IMR-90 (cell line): ENCODE measurements around the gene CABP2. TPM values are rescaled to one million over a fixed set of nuclear protein-coding genes. Genes with fewer than 3 reads are reported as not detected.

ENCODE experiments used
- ATAC-seq: fragments of 200-7000 bp; cut with Tn5 transposase; 2 replicates; pipeline ENCODE4 v1.9.1; 2020; ENCODE audit warnings: low read depth, mild to moderate bottlenecking, moderate library complexity
- BruUV-seq: library from RNA; stranded (reverse); fragments of 400-500 nt; replicated peaks from 2 replicates; lab custom pipeline; 2021; lab: Mats Ljungman, UMichigan
- CTCF ChIA-PET: fragments of 300-600 bp; formaldehyde crosslinking; extraction: SDS; loops from one replicate; lab custom pipeline; 2021; ENCODE audit warnings: antibody characterized with exemption; lab: Yijun Ruan, JAX
- POLR2A ChIA-PET: fragments of 300-600 bp; sonication (Branson Sonifier 250); formaldehyde crosslinking; loops from one replicate; lab custom pipeline; 2022; ENCODE audit warnings: antibody characterized with exemption; ENCODE audit not compliant: unreplicated experiment; lab: Charles Lee
- DNase-seq: peaks from one replicate; pipeline ENCODE4 v3.0.0; 2013
- H2AFZ ChIP-seq: replicated peaks from 2 replicates; pipeline ENCODE3; 2013; ENCODE audit warnings: low read length, mild to moderate bottlenecking; ENCODE audit not compliant: poor library complexity
- H2AK5ac ChIP-seq: 2 replicates; pipeline ENCODE4 v1.6.1; 2013; ENCODE audit warnings: low read depth, low read length, inconsistent platforms
- H2AK9ac ChIP-seq: replicated peaks from 2 replicates; pipeline ENCODE3; 2013; ENCODE audit warnings: mild to moderate bottlenecking, low read depth, low read length, moderate library complexity; ENCODE audit not compliant: poor library complexity
- H2BK120ac ChIP-seq: 2 replicates; pipeline ENCODE4 v1.6.1; 2013; ENCODE audit warnings: low read depth, low read length, inconsistent platforms
- H2BK15ac ChIP-seq: 3 replicates; pipeline ENCODE4 v1.6.1; 2013; ENCODE audit warnings: low read depth, low read length, inconsistent platforms
- H2BK20ac ChIP-seq: 2 replicates; pipeline ENCODE4 v1.6.1; 2013; ENCODE audit warnings: low read depth, mild to moderate bottlenecking, inconsistent platforms, low read length, moderate library complexity
- H2BK5ac ChIP-seq: 2 replicates; pipeline ENCODE4 v1.6.1; 2013; ENCODE audit warnings: mild to moderate bottlenecking, low read depth, low read length, inconsistent platforms; ENCODE audit not compliant: poor library complexity, severe bottlenecking
- H3K14ac ChIP-seq: replicated peaks from 2 replicates; pipeline ENCODE4 v1.6.1; 2013; ENCODE audit warnings: low read depth, low read length, inconsistent platforms
- H3K18ac ChIP-seq: 2 replicates; pipeline ENCODE4 v1.6.1; 2013; ENCODE audit warnings: low read depth, low read length, control low read depth
- H3K23ac ChIP-seq: 2 replicates; pipeline ENCODE4 v1.6.1; 2013; ENCODE audit warnings: low read depth, low read length, inconsistent platforms
- H3K27ac ChIP-seq: 2 replicates; pipeline ENCODE4 v1.5.1; 2013; ENCODE audit warnings: mild to moderate bottlenecking, control low read depth, low read length; ENCODE audit not compliant: insufficient read depth
- H3K27me3 ChIP-seq: 2 replicates; pipeline ENCODE4 v1.6.1; 2013; ENCODE audit warnings: low read length; ENCODE audit not compliant: control insufficient read depth, insufficient read depth
- H3K36me3 ChIP-seq: 2 replicates; pipeline ENCODE4 v1.6.1; 2013; ENCODE audit warnings: low read length, mixed read lengths; ENCODE audit not compliant: control insufficient read depth, insufficient read depth
- H3K4ac ChIP-seq: 2 replicates; pipeline ENCODE4 v1.6.1; 2013; ENCODE audit warnings: low read depth, low read length, inconsistent platforms
- H3K4me1 ChIP-seq: 2 replicates; pipeline ENCODE4 v1.6.1; 2013; ENCODE audit warnings: low read length, mixed read lengths; ENCODE audit not compliant: control insufficient read depth, insufficient read depth
- H3K4me2 ChIP-seq: 2 replicates; pipeline ENCODE4 v1.6.1; 2013; ENCODE audit warnings: low read depth, mild to moderate bottlenecking, control low read depth, low read length, moderate library complexity
- H3K4me3 ChIP-seq: 2 replicates; pipeline ENCODE4 v1.5.1; 2013; ENCODE audit warnings: low read depth, mild to moderate bottlenecking, control low read depth, low read length, moderate library complexity; ENCODE audit not compliant: insufficient read depth
- H3K56ac ChIP-seq: 2 replicates; pipeline ENCODE4 v1.6.1; 2013; ENCODE audit warnings: low read length, inconsistent platforms; ENCODE audit not compliant: insufficient read depth; ENCODE audit errors: extremely low read depth
- H3K79me1 ChIP-seq, 2 experiments: 2 replicates each; pipeline ENCODE4 v1.6.1; 2013; ENCODE audit warnings: low read length in 2 of 2, inconsistent platforms in 1 of 2, low read depth in 1 of 2
- H3K9ac ChIP-seq: 2 replicates; pipeline ENCODE4 v1.6.1; 2013; ENCODE audit warnings: low read depth, low read length, control low read depth
- H3K9me1 ChIP-seq: 2 replicates; pipeline ENCODE4 v1.6.1; 2013; ENCODE audit warnings: low read length, inconsistent platforms; ENCODE audit not compliant: insufficient read depth
- H3K9me3 ChIP-seq: 2 replicates; pipeline ENCODE4 v1.6.1; 2013; ENCODE audit warnings: low read length; ENCODE audit not compliant: control insufficient read depth, insufficient read depth
- H4K20me1 ChIP-seq: 2 replicates; pipeline ENCODE4 v1.6.1; 2013; ENCODE audit warnings: low read length, inconsistent platforms; ENCODE audit not compliant: insufficient read depth
- H4K5ac ChIP-seq: 2 replicates; pipeline ENCODE4 v1.6.1; 2013; ENCODE audit warnings: mild to moderate bottlenecking, low read depth, low read length, control low read depth
- H4K8ac ChIP-seq, 2 experiments: 2 replicates each; pipeline ENCODE4 v1.6.1; 2013; ENCODE audit warnings: low read depth in 2 of 2, low read length in 2 of 2, control low read depth in 1 of 2, inconsistent platforms in 1 of 2
- H4K91ac ChIP-seq: 2 replicates; pipeline ENCODE4 v1.6.1; 2013; ENCODE audit warnings: low read depth, low read length, inconsistent platforms; ENCODE audit not compliant: insufficient read depth
- BHLHE40 ChIP-seq: fragments of 150-350 bp; IDR thresholded peaks from 2 replicates; pipeline ENCODE4 v1.6.1; 2016; ENCODE audit warnings: mild to moderate bottlenecking, low read depth, low read length
- CEBPB ChIP-seq: IDR thresholded peaks from 2 replicates; pipeline ENCODE4 v1.6.1; 2012; ENCODE audit warnings: low read depth, low read length, improper control_type of control experiment
- CHD1 ChIP-seq: IDR thresholded peaks from 2 replicates; pipeline ENCODE4 v1.6.1; 2012; ENCODE audit warnings: low read depth, low read length, improper control_type of control experiment
- CTCF ChIP-seq: conservative IDR thresholded peaks from 2 replicates; pipeline ENCODE4 v1.5.1; 2012; ENCODE audit warnings: mild to moderate bottlenecking, low read depth, low read length, improper control_type of control experiment
- ELK1 ChIP-seq: fragments of 150-350 bp; IDR thresholded peaks from 2 replicates; pipeline ENCODE4 v1.6.1; 2016; ENCODE audit warnings: low read depth, mild to moderate bottlenecking, low read length, moderate library complexity, borderline replicate concordance
- FOS ChIP-seq: fragments of 150-350 bp; IDR thresholded peaks from 2 replicates; pipeline ENCODE4 v1.6.1; 2016; ENCODE audit warnings: low read depth, low read length
- MAFK ChIP-seq: IDR thresholded peaks from 2 replicates; pipeline ENCODE4 v1.6.1; 2012; ENCODE audit warnings: low read depth, low read length, improper control_type of control experiment
- MXI1 ChIP-seq: IDR thresholded peaks from 2 replicates; pipeline ENCODE4 v1.6.1; 2012; ENCODE audit warnings: low read depth, mild to moderate bottlenecking, low read length, moderate library complexity, borderline replicate concordance
- NFE2L2 ChIP-seq: fragments of 150-350 bp; IDR thresholded peaks from 2 replicates; pipeline ENCODE4 v1.6.1; 2016; ENCODE audit warnings: low read depth, mild to moderate bottlenecking, low read length
- POLR2A ChIP-seq: IDR thresholded peaks from 2 replicates; pipeline ENCODE4 v1.6.1; 2012; ENCODE audit warnings: mild to moderate bottlenecking, low read depth, low read length
- SMC3 ChIP-seq: fragments of 150-350 bp; IDR thresholded peaks from 2 replicates; pipeline ENCODE4 v1.6.1; 2016; ENCODE audit warnings: low read depth, mild to moderate bottlenecking, antibody characterized with exemption, low read length, moderate library complexity
- USF2 ChIP-seq: fragments of 150-350 bp; IDR thresholded peaks from 2 replicates; pipeline ENCODE4 v1.6.1; 2017; ENCODE audit warnings: mild to moderate bottlenecking, antibody characterized with exemption, low read length, low read depth
- WGBS, 2 experiments: methylation state at CpG; one replicate each; pipeline versions ENCODE4 v1.1.5 to v1.1.7; 2013; ENCODE audit warnings: missing lambda C conversion rate in 2 of 2; ENCODE audit not compliant: insufficient read length in 1 of 2; ENCODE audit errors: extremely low coverage in 2 of 2; 5-methylcytosine and 5-hydroxymethylcytosine counted together
- dilution Hi-C: fragments of 300-500 bp; cut with HindIII; formaldehyde crosslinking; loops from one replicate; pipeline ENCODE4 v1.14.3; 2018; ENCODE audit warnings: low sequenced_read_pairs; ENCODE audit not compliant: unreplicated experiment
- in situ Hi-C: fragments of 300-500 bp; cut with MboI; formaldehyde crosslinking; loops from 3 replicates; pipeline ENCODE4 v1.14.3; 2019; ENCODE audit warnings: low sequenced_read_pairs, inconsistent platforms, mixed read lengths
- intact Hi-C: fragments of 100-400 bp; cut with micrococcal nuclease; formaldehyde crosslinking; loops from 2 replicates; pipeline ENCODE4 v1.10.0; 2022
- polyA plus RNA-seq, 3 experiments: library from polyadenylated mRNA; depleted of rRNA; stranded (reverse); fragments of >200 nt; gene quantifications; 2 replicates each; pipeline ENCODE4 v1.2.3, GENCODE V29; 2012; ENCODE audit warnings: low replicate concordance in 1 of 3
- total RNA-seq: library from RNA; depleted of rRNA; stranded (reverse); fragments of >200 nt; gene quantifications from 2 replicates; pipeline ENCODE4 v1.2.3, GENCODE V29; 2012

CABP2 gene
- total and polyA plus RNA-seq, 2 of the 4 experiments (the other 2 are of a cell fraction), result not detected

GRCh38 chr11:67482827-67483798 is 40.1 kb downstream of the CABP2 start, which contains the start of gene AIP:
Gene AIP, plus strand, starts transcription at chr11:67483026. Its CDS starts 133 bp downstream, at chr11:67483159.
- ATAC-seq, result peak; percentile 100
- DNase-seq, result peak; percentile 97
- H3K4me1 ChIP-seq, result peaks cover 3% of the 10 kb centered on the region; the same call in 1 of the 2 replicates
- H3K14ac ChIP-seq, result peak within 1 kb of the TSS; percentile 100
- in situ Hi-C loops, result no loop called here
- H3K9me3 ChIP-seq, result no peaks in the 10 kb centered on the region
- H2BK20ac ChIP-seq, result peak within 1 kb of the TSS; percentile 91
- POLR2A ChIA-PET, result no interaction called here
- H4K8ac ChIP-seq, result peak within 1 kb of the TSS; percentile 98 to 100
- peak within 1 kb of the TSS; percentile 97 for H3K23ac ChIP-seq
- H3K4ac ChIP-seq, result peak within 1 kb of the TSS; percentile 99
- H2AK5ac ChIP-seq, result peak within 1 kb of the TSS; percentile 87
- H3K18ac ChIP-seq, result peak within 1 kb of the TSS; percentile 61
- H2AK9ac ChIP-seq, result peak within 1 kb of the TSS; percentile 85
- peak within 1 kb of the TSS; percentile 78 for H4K5ac ChIP-seq
- H2BK5ac ChIP-seq, result peak within 1 kb of the TSS; percentile 63
- H3K79me1 ChIP-seq, result peaks cover 14 to 38% of the 10 kb centered on the region in 2 experiments
- WGBS, 2 experiments, result 8% methylated on average over 19 of the region's 60 CpGs; no CpG with 5 or more reads in 1 of the 2 experiments
- H3K4me2 ChIP-seq, result peak within 1 kb of the TSS; percentile 62
- dilution Hi-C loops, result no loop called here
- no TSS peak for BruUV-seq
- CTCF ChIA-PET, result interaction anchor here (0.7 kb wide), 1 partner anchor 132 kb away, joined by 3 read pairs; no protein-coding TSS in a partner anchor
- peak within 1 kb of the TSS; percentile 95 for H2AFZ ChIP-seq
- no peaks in the 10 kb centered on the region; the same call in 1 of the 2 replicates for H4K20me1 ChIP-seq
- H3K27ac ChIP-seq, result peak within 1 kb of the TSS; percentile 69
- H3K56ac ChIP-seq, result peak within 1 kb of the TSS; percentile 62
- peak within 1 kb of the TSS; percentile 78; the same call in 2 of the 3 replicates for H2BK15ac ChIP-seq
- H2BK120ac ChIP-seq, result peak within 1 kb of the TSS; percentile 82
- H3K9ac ChIP-seq, result peak within 1 kb of the TSS; percentile 57
- peaks cover 7% of the 10 kb centered on the region for H3K36me3 ChIP-seq
- peak within 1 kb of the TSS; percentile 49 for H3K4me3 ChIP-seq
- H3K27me3 ChIP-seq, result no peaks in the 10 kb centered on the region
- H3K9me1 ChIP-seq, result peaks cover 15% of the 10 kb centered on the region
- intact Hi-C loops, result loop anchor here (5.0 kb wide), 1 partner anchor 61 kb away; no protein-coding TSS in a partner anchor
- peak within 1 kb of the TSS; percentile 99 for H4K91ac ChIP-seq
- no peak for TF ChIP-seq ELK1
- TF ChIP-seq POLR2A, result peak; percentile 77
- no peak for TF ChIP-seq CTCF
- no peak for TF ChIP-seq FOS
- TF ChIP-seq BHLHE40, result no peak
- peak; percentile 3; the same call in 1 of the 2 replicates for TF ChIP-seq USF2
- no peak for TF ChIP-seq CEBPB
- no peak for TF ChIP-seq MXI1
- TF ChIP-seq NFE2L2, result no peak
- TF ChIP-seq CHD1, result no peak
- no peak for TF ChIP-seq SMC3
- TF ChIP-seq MAFK, result no peak
